ENCODE data around the gene GPD1.

GRCh38 chr12:50160643-50161042, 56.8 kb downstream of the GPD1 start:
- TF ChIP-seq CTCF (conservative IDR thresholded peaks at IDR 0.05; ENCODE audit: low read depth, low read length) (no peak), EZH2 (IDR thresholded peaks at IDR 0.05; ENCODE audit: borderline replicate concordance, low read depth, low read length, poor library complexity, severe bottlenecking) (no peak)

All from A673 (cell line).